K562 (cell line): ENCODE results near the gene SLIT1. TPM values are rescaled to one million over a fixed set of nuclear protein-coding genes. Genes with fewer than 3 reads are reported as not detected.
A peak's percentile ranks its signal among the peaks of the same experiment; 100 is the strongest.

Experiments
- ARID1B ChIP-seq: fragments of 450-650 bp; IDR thresholded peaks from 2 replicates; pipeline ENCODE4 v1.6.1; 2016; ENCODE audit warnings: antibody characterized with exemption, mild to moderate bottlenecking, inconsistent platforms
- ATF4 ChIP-seq: fragments of 450-650 bp; formaldehyde crosslinking; IDR thresholded peaks from 2 replicates; pipeline ENCODE4 v1.4.0; 2022; ENCODE audit warnings: mild to moderate bottlenecking, moderate library complexity
- ATF7 ChIP-seq: fragments of 450-650 bp; IDR thresholded peaks from 2 replicates; pipeline ENCODE4 v1.7.1; 2014; ENCODE audit warnings: mild to moderate bottlenecking, moderate library complexity
- C11orf30 ChIP-seq: fragments of 450-650 bp; IDR thresholded peaks from 2 replicates; pipeline ENCODE4 v1.6.1; 2016; ENCODE audit warnings: low read depth, mild to moderate bottlenecking
- CREM ChIP-seq: IDR thresholded peaks from 2 replicates; pipeline ENCODE4 v1.6.1; 2014; ENCODE audit warnings: antibody characterized with exemption, low read depth
- DPF2 ChIP-seq: fragments of 450-650 bp; IDR thresholded peaks from 2 replicates; pipeline ENCODE4 v1.6.1; 2016
- EP300 ChIP-seq: IDR thresholded peaks from 2 replicates; pipeline ENCODE4 v1.6.1; 2012; ENCODE audit warnings: low read length, improper control_type of control experiment
- ESRRA ChIP-seq: fragments of 450-650 bp; IDR thresholded peaks from 2 replicates; pipeline ENCODE4 v1.6.1; 2014; ENCODE audit warnings: low read depth, mild to moderate bottlenecking, moderate library complexity, borderline replicate concordance
- ETV1 ChIP-seq: fragments of 450-650 bp; conservative IDR thresholded peaks from 2 replicates; pipeline ENCODE4 v1.6.1; 2016; ENCODE audit warnings: missing genetic modification characterization, control low read depth, low read depth, missing compliant biosample characterization
- FOSL1 ChIP-seq: fragments of 200-800 bp; sonication (Bioruptor generic); conservative IDR thresholded peaks from 2 replicates; pipeline ENCODE4 v1.6.1; 2016; ENCODE audit warnings: missing genetic modification characterization, missing compliant biosample characterization
- FOXJ2 ChIP-seq: fragments of 200-800 bp; sonication (Bioruptor generic); IDR thresholded peaks from 2 replicates; pipeline ENCODE4 v1.6.1; 2016; ENCODE audit warnings: missing genetic modification characterization, missing compliant biosample characterization
- GATAD2B ChIP-seq: fragments of 450-650 bp; IDR thresholded peaks from 2 replicates; pipeline ENCODE4 v1.6.1; 2017; ENCODE audit warnings: mild to moderate bottlenecking, borderline replicate concordance
- GTF2E2 ChIP-seq: fragments of 200-800 bp; sonication (Bioruptor generic); IDR thresholded peaks from 2 replicates; pipeline ENCODE4 v1.6.1; 2016; ENCODE audit warnings: missing genetic modification characterization, missing compliant biosample characterization
- HCFC1 ChIP-seq: IDR thresholded peaks from 2 replicates; pipeline ENCODE4 v1.6.1; 2012; ENCODE audit warnings: low read depth, low read length, improper control_type of control experiment
- HDGF ChIP-seq: fragments of 450-650 bp; IDR thresholded peaks from 2 replicates; pipeline ENCODE4 v1.6.1; 2016
- IFI16 ChIP-seq: fragments of 250-450 bp; sonication (Bioruptor Pico); IDR thresholded peaks from 2 replicates; pipeline ENCODE4 v2.1.2; 2022; ENCODE audit warnings: mild to moderate bottlenecking, inconsistent platforms
- KAT2B ChIP-seq: IDR thresholded peaks from one replicate; pipeline ENCODE4 v1.6.1; 2012; ENCODE audit warnings: low read depth, mild to moderate bottlenecking, control low read depth, inconsistent platforms, low read length, moderate library complexity
- MAFG ChIP-seq: fragments of 450-650 bp; conservative IDR thresholded peaks from 2 replicates; pipeline ENCODE4 v1.6.1; 2016; ENCODE audit warnings: missing genetic modification characterization, missing compliant biosample characterization
- MECOM ChIP-seq: fragments of 250-450 bp; sonication (Bioruptor Pico); IDR thresholded peaks from 2 replicates; pipeline ENCODE4 v1.8.0; 2022; ENCODE audit warnings: inconsistent platforms
- MTA1 ChIP-seq: fragments of 450-650 bp; IDR thresholded peaks from 2 replicates; pipeline ENCODE4 v1.6.1; 2017; ENCODE audit warnings: borderline replicate concordance
- NEUROD1 ChIP-seq: fragments of 150-350 bp; IDR thresholded peaks from 2 replicates; pipeline ENCODE4 v1.6.1; 2014; ENCODE audit warnings: borderline replicate concordance, low read length, low read depth; ENCODE audit not compliant: partially characterized antibody
- NFRKB ChIP-seq: fragments of 450-650 bp; IDR thresholded peaks from 2 replicates; pipeline ENCODE4 v1.6.1; 2016; ENCODE audit warnings: low read depth
- NR4A1 ChIP-seq, 2 experiments: fragments of 250-450 bp in 1 of 2; fragments of 450-650 bp in 1 of 2; sonication (Bioruptor Pico) in 1 of 2; IDR thresholded peaks; 2 replicates each; pipeline versions ENCODE4 v1.4.0 to v1.6.1; 2016 to 2020; ENCODE audit warnings: mild to moderate bottlenecking in 2 of 2, missing compliant biosample characterization in 1 of 2, missing genetic modification characterization in 1 of 2, moderate library complexity in 1 of 2
- PRMT5 ChIP-seq: sonication (generic); formaldehyde crosslinking; IDR thresholded peaks from 2 replicates; pipeline ENCODE4 v1.5.0; 2020; ENCODE audit warnings: missing genetic modification reagents
- SOX6 ChIP-seq: fragments of 450-650 bp; IDR thresholded peaks from 2 replicates; pipeline ENCODE4 v1.6.1; 2014; ENCODE audit warnings: mild to moderate bottlenecking
- SRSF9 ChIP-seq: fragments of 200-400 bp; formaldehyde crosslinking; IDR thresholded peaks from 2 replicates; pipeline ENCODE4 v1.6.1; 2017; ENCODE audit warnings: low read depth, low read length, borderline replicate concordance
- TAF9B ChIP-seq: fragments of 450-650 bp; IDR thresholded peaks from 2 replicates; pipeline ENCODE4 v1.6.1; 2018; ENCODE audit warnings: mild to moderate bottlenecking; ENCODE audit not compliant: partially characterized antibody
- TARDBP ChIP-seq: fragments of 450-650 bp; IDR thresholded peaks from 2 replicates; pipeline ENCODE4 v1.6.1; 2016
- ZEB2 ChIP-seq: fragments of 450-650 bp; IDR thresholded peaks from 2 replicates; pipeline ENCODE4 v1.6.1; 2016
- ZFP36 ChIP-seq: fragments of 150-350 bp; IDR thresholded peaks from 2 replicates; pipeline ENCODE4 v1.6.1; 2018; ENCODE audit warnings: low read length, low read depth; ENCODE audit not compliant: partially characterized antibody
- ZNF24 ChIP-seq: fragments of 450-650 bp; IDR thresholded peaks from 2 replicates; pipeline ENCODE4 v1.6.1; 2016
- ZNF316 ChIP-seq: fragments of 450-650 bp; IDR thresholded peaks from 2 replicates; pipeline ENCODE4 v1.6.1; 2016
- ZNF354B ChIP-seq: fragments of 250-450 bp; sonication (Bioruptor Pico); IDR thresholded peaks from 2 replicates; pipeline ENCODE4 v1.4.0; 2020
- ZNF551 ChIP-seq: fragments of 250-450 bp; sonication (Bioruptor Pico); IDR thresholded peaks from 2 replicates; pipeline ENCODE4 v1.5.0; 2021; ENCODE audit warnings: mild to moderate bottlenecking, moderate library complexity
- polyA plus RNA-seq, 8 experiments: library from polyadenylated mRNA; depleted of rRNA in 4 of 8; stranded (reverse) in 5 of 8; unstranded in 3 of 8; fragments of >200 nt; fragmentation: Nextera tagmentation in 2 of 8; fragmentation: Illumina TruSeq in 1 of 8; extraction: Ambion mirVana in 2 of 8; extraction: Trizol in 1 of 8; gene quantifications; 2 replicates each; pipeline versions ENCODE4 v1.2.1 to v1.2.3, GENCODE V29; 2011 to 2014; ENCODE audit warnings: inconsistent platforms in 1 of 8, missing spikeins in 1 of 8
- total RNA-seq, 7 experiments: library from RNA; depleted of rRNA in 6 of 7; stranded (reverse); fragments of >200 nt in 6 of 7; fragmentation: Illumina TruSeq in 2 of 7; extraction: Trizol in 2 of 7; gene quantifications; 2 replicates each; pipeline versions ENCODE4 v1.2.1 to v1.2.3, GENCODE V29; 2011 to 2021; ENCODE audit warnings: low replicate concordance in 1 of 7
- TF ChIP-seq, protein P1 (sequence below): fragments of 250-450 bp; sonication (Bioruptor Pico); IDR thresholded peaks from 2 replicates; pipeline ENCODE4 v1.8.0; 2021; ENCODE audit warnings: moderate library complexity, mild to moderate bottlenecking, inconsistent platforms

Gene SLIT1
- total and polyA plus RNA-seq, 9 of the 15 experiments (the other 6 are each of a cell fraction or from before 2014, with no cell fraction given): 0.01 to 0.11 (median 0.04) TPM; not detected in 3

DNA sequence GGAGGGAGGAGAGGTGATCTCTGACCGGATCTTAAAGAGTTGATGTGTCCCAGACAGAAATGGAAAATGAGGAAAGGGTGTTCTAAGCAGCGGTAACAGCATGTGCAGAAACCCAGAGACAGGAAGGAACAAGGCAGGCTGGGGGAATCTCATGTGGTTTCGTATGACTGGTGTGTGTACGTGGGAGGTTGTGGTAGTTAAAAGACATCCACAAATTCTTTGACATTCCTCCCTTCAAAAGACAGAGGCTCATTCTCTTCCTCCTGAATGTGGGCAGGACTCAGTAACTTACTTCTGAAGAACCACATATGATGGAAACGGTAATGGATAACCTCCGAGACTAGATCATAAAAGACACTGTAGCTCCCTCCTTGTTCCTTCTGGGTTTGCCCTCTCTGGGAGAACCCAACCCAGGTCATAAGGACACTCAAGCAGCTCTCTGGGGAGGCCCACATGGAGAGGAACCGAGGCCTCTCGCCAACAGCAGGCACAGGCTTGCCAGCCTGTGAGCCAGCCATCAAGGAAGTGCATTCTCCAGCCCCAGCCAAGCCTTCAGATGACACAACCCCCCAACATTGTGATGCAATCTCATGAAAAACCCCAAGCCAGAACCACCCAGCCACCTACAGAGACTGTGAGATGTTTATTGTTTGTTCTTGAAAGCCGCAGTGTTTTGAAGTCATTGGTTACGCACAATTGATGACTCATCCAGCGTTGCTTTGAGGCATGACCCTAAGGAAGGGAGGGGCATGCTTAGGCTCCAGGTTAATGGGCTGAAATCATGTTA lies 116.0 kb downstream of the SLIT1 start (continued):
- TF ChIP-seq PRMT5 (CRISPR knock-in tag): no peak
- TF ChIP-seq ZNF551 (CRISPR knock-in tag): no peak
- no peak for TF ChIP-seq NR4A1 (CRISPR knock-in tag; IDR thresholded peaks at IDR 0.05)
- TF ChIP-seq NR4A1 (tag; IDR thresholded peaks at IDR 0.05): no peak
- no peak for TF ChIP-seq TARDBP
- no peak for TF ChIP-seq HDGF
- no peak for TF ChIP-seq ZFP36
- no peak for TF ChIP-seq MECOM (CRISPR knock-in tag)
- TF ChIP-seq KAT2B: no peak
- no peak for TF ChIP-seq MTA1
- TF ChIP-seq TAF9B: no peak
- peak; percentile 89 for TF ChIP-seq SOX6
- TF ChIP-seq ZNF316: peak; percentile 46; the same call in 1 of the 2 replicates
- TF ChIP-seq HCFC1: 0 out of 2 replicates have a peak, but pooled peaks have one; percentile 26
- peak; percentile 46; the same call in 1 of the 2 replicates for TF ChIP-seq ESRRA
- TF ChIP-seq FOXJ2 (tag): peak; percentile 77; the same call in 1 of the 2 replicates
- TF ChIP-seq ARID1B: peak; percentile 45; the same call in 1 of the 2 replicates
- TF ChIP-seq FOSL1 (tag): peak; percentile 87
- TF ChIP-seq DPF2: peak; percentile 49; the same call in 1 of the 2 replicates
- peak; percentile 52; the same call in 1 of the 2 replicates for TF ChIP-seq ZEB2
- no peak for TF ChIP-seq GATAD2B
- TF ChIP-seq MAFG (tag): peak; percentile 52; the same call in 1 of the 2 replicates
- no peak for TF ChIP-seq NFRKB
- TF ChIP-seq, protein P1, sequence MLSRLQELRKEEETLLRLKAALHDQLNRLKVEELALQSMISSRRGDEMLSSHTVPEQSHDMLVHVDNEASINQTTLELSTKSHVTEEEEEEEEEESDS (CRISPR knock-in tag): no peak
- no peak for TF ChIP-seq ZNF354B (CRISPR knock-in tag)
- peak; percentile 70 for TF ChIP-seq EP300
- TF ChIP-seq ETV1: peak; percentile 19; the same call in 1 of the 2 replicates
- peak; percentile 74 for TF ChIP-seq ATF4
- peak; percentile 30 for TF ChIP-seq NEUROD1
- TF ChIP-seq CREM: peak; percentile 38; the same call in 1 of the 2 replicates
- TF ChIP-seq GTF2E2 (tag): no peak
- TF ChIP-seq SRSF9: no peak
- no peak for TF ChIP-seq IFI16 (CRISPR knock-in tag)
- TF ChIP-seq ZNF24: no peak
- peak; percentile 88 for TF ChIP-seq ATF7
- TF ChIP-seq C11orf30: peak; percentile 65
